ENCODE data around the gene ZNF548.
A peak's percentile ranks its signal among the peaks of the same experiment; 100 is the strongest.
"Not testable (repeated sequence)": the region's sequence is repeated elsewhere in the genome, so short reads cannot be mapped to it uniquely, and the experiment has no call there.

The ZNF548 gene

DNA sequence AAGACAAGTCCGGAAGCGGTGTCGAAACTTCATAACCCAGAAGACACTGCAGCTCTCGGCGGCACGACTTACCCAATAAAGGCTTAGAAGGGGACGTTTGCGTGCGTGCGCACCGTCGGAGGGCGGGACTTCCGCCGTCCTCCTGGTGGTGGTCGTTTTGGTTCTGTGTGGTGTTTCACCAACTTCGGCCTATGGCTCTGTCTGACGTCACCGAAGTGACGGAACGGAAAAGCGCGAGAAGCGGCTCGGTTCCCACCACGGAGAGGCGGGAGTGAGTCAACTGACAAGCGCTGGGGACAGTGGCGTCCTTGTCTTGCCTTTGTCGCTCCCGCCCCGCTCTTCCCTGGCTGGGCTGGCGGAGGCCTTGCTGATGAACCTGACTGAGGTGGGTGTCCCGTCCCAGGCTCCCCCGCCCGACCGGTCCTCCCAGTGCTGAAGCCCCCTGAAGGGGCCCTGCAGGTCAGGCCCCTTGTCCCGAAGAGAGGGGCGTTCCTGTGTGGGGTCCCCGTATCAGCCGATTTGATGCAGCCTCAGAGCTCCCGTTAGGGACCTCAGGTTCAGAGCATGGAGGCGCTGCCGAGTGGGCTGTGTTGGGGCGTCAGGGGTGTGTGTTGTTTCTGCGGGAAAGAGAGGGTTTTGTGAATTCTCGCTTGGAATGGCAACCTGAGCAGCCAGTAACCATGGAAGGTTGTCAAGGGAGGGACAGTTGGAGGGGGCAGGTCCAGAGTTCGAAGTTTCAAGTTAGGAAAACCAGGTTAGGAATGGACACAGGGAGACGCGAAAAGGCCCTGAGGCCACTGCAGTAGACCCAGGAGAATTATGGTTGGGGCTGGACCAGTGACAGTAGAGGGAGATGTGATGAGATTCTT, at the start of gene ZNF548:
Gene ZNF548 (plus strand): TSS at position 125 of the 869 bp plus-strand sequence. CDS start 246 bp downstream, at position 371.
- DNase-seq = peak; percentile 99

DNA sequence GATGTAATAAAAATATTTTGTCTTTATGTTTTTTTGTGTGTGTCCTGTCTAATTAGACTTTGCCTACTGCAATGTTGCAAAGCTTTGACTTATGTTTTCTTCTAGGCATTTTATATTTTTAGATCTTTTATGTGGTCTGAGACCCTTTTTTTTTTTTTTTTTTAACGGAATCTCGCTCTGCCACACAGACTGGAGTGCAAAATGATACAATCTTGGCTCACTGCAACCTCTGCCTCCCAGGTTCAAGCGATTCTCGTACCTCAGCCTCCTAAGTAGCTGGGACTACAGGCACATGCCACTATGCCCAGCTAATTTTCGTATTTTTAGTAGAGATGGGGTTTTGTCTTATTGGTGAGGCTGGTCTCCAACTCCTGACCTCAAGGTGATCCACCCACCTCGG, 47.1 kb upstream of the ZNF548 start:
- no peak for DNase-seq

DNA sequence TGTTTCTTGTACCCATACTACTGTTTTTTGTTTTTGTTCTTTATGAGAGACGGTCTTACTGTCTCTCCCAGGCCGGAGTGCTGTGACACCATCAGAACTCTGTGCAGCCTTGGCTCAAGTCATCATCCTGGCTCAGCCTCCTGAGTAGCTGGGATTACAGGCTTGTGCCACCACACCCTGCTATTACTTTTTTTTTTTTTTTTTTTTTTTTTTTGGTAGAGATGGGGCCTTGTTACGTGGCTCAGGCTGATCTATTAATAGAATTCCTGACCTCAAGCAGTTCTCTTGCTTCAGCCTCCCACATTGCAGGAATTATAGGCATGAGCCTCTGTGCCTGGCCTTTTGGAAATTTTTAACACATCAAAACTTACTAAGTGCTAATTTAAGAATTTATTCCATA, 41.5 kb upstream of the ZNF548 start:
- DNase-seq = no peak

DNA sequence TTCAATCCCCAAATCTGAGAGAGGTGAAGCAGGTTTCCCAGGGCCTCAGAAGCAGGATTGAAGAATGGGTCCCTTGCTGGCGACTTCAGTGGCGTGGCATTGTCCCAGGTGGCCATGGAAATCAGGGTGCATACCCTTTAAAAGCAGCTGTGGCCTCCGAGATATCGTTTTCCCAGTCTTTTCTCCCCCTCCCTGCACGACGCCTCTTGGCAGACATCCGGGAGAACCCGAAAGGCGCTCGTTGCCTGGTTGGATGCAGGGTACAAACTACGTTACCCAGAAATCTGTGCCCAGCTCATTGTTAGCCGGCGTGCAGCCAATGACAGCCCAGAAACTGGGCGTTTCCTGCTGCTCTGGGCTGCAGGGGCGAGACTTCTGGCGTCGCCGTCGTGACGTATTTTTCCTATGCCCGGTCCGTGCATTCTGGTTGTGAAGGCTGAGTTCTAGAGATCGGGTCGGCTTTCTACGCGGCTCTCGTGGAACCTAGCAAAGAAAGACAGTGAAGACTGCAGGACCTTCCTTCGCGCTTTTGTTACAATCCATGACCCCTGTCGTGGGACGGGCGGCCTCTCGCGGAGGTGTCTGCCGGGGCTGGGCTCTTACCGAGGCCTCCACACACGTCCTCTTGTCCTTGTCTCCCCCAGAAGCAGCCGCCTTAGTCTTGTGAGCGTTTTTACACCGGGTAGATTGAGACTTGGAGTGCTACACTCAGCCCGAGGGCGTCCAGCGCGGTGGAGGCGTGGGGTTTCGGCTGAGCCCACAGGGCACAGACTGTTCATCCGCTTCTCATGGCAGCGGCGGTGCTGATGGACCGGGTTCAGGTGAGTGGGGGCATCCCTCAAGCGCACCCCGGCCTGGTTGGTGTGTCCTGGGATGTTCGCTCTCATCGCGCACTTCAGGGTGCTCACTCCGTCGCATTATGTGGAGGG, 38.5 kb upstream of the ZNF548 start, which contains the start of gene ZNF304:
Gene ZNF304 (plus strand): TSS at position 395 of the 929 bp plus-strand sequence. CDS start 394 bp downstream, at position 789.
- peak; percentile 97 for DNase-seq

DNA sequence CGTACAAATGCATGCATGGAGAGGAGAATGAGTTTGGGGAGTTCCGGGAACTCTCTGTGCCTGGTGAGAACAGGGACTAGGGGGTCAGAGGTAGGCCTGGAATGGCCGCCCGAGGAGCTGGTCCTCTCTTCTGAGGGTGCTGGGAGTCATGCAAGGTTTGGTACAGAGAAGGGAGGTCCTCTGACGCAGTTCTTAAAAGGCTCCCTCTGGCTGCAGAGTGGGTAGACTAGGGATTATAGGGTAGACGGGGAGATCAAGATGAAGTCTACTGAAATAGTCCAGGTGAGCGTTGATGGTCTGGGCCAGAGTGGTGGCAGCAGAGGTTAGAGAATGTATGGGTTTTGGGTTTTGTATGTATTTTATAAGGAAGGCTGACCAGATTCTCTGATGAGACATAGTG, 37.8 kb upstream of the ZNF548 start:
- DNase-seq = no peak

DNA sequence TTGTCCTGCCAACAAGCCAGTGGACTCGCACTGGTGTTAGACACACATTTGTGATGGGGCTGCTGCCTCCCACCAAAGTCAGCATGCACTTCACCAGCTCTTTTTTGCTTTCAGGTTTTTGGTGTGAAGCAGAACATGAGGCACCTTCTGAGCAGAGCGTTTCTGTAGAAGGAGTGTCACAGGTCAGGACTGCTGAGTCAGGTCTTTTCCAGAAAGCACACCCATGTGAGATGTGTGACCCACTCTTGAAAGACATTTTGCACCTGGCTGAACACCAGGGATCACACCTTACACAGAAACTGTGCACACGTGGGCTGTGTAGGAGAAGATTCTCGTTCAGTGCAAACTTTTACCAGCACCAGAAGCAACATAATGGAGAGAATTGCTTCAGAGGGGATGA, 33.7 kb upstream of the ZNF548 start:
- DNase-seq = no peak

DNA sequence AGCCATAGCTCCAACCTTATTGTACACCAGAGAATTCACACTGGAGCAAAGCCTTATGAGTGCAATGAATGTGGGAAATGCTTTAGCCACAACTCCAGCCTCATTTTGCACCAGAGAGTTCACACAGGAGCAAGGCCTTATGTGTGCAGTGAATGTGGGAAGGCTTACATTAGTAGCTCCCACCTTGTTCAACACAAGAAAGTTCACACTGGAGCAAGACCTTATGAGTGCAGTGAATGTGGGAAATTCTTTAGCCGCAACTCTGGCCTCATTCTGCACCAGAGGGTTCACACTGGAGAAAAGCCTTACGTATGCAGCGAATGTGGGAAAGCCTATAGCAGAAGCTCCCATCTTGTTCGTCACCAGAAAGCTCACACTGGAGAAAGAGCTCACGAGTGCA, 32.2 kb upstream of the ZNF548 start:
- no peak for DNase-seq

DNA sequence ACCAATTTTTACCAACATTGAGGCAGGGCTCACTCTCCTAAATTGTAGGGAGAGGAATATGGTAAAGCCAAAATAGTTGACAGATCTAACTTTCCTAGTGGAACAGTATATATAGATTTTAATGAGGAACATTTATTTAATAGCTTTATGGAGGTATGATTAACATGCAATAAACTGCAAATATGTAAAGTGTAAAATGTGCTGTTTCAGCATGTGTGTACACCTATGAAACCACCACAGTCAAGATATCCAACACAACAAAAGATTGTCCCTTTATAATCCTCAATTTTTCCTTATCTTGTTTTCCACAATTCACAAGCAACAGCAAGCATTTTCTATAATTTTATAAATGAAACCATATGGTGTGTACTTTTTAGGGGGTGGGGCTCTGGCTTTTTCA, 30.4 kb upstream of the ZNF548 start:
- no peak for DNase-seq

DNA sequence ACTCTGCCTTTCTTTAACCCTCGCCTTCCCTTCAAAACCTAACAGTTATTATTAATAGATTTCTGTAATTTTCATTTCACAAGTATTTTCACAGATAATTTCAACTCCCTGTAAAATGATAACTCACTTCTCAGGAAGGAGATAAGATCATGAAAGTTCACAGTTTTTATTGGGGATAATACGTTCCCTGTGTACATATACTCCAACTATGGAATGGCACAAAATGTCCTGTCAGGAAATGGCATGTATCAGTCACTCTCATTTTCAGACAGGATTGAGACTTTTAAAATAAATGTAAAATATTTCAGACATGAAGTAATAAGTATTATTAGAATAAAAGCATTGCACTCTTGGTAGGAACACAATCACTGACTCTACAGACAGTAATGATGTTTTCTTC, 27.2 kb upstream of the ZNF548 start:
- DNase-seq = no peak

DNA sequence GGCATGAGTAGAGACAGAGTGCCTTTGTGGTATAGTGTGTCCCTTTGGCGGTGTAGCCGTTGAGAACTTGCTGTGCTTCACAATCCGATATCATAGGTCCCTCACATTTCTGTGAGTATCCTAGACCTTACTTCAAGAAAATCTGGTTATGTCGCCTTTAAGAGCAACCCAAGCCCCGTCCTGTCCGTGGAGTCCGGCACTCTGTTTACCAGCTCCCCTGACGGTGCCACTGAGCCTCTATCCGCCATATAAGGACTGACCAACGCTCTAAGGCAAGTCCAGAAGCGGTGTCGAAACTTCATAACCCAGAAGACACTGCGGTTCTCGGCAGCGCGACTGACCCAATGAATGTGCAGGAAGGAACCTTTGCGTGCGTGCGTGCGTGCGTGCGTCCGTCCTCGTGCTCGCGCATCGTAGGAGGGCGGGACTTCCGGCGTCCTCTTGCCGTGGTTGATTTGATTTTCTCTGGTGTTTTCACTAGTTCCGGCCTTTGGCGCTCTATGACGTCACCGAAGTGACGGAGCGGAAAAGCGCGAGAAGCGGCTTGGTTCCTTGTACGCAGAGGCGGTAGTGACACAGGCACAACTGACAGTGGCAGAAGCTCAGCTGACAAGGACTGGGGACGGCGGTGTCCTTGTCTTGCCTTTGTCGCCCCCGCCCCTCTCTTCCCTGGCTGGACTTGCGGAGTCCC, 26.5 kb upstream of the ZNF548 start, which contains the start of the genes TRAPPC2B and ZNF547:
Gene TRAPPC2B (plus strand): TSS at position 555 of the 691 bp plus-strand sequence. CDS start 1,283 bp downstream, outside the sequence.
Gene ZNF547 (plus strand): TSS at position 555 of the 691 bp plus-strand sequence. CDS start 5,005 bp downstream, outside the sequence.
- peak; percentile 100 for DNase-seq

DNA sequence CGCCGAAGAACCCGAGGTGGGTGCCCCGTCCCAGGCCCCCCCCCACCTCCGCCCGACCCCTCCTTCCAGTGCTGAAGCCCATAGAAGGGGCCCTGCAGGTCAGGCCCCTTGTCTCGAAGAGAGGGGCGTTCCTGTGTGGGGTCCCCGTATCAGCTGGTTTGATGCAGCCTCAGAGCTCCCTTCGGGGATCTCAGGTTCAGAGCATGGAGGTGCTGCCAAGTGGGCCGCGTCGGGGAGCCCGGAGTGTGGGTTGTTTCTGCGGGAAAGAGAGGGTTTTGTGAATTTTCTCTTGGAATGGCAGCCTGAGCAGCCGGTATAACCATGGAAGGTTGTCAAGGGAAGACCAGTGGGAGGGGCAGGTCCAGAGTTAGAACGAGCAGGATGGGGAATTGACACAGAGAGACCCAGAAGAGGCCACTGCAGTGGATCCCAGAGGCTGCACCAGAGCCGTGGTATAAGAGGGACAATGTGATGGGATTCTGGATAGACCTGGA, 25.9 kb upstream of the ZNF548 start:
- DNase-seq = no peak

DNA sequence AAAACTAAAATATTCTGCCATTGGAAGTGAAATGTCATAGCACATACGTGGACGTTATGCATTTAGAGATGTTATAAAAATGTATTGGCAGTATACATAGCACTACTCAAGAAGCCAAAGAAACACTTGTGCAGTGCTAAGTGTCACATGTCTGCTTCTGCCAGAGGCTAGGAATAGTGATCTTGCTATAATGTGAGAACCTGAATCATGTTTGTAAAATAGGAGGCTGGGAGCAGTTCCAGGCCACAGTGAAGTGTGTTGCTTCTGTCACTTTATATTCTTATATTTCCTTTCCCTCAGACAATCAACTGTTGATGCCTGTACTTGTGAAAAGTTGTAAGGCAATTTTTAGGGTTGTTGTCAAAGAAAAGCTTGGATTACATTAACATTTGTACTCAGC, 22.9 kb upstream of the ZNF548 start:
- DNase-seq = no peak

DNA sequence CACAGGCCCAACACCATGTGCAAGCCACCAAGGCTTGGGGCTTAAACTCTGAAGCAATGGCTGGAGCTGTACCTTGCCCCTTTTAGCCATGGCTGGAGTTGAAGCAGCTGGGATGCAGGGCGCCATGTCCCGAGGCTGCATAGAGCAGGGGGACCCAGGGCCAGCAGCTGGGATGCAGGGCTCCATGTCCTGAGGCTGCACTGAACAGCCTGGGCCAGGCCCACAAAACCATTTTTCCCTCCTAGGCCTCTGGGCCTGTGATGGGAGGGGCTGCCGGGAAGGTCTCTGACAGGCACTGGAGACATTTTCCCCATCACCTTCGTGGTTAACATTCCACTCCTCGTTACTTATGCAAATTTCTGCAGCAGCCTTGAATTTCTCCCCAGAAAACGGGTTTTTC, 15.5 kb upstream of the ZNF548 start:
- DNase-seq = no peak

DNA sequence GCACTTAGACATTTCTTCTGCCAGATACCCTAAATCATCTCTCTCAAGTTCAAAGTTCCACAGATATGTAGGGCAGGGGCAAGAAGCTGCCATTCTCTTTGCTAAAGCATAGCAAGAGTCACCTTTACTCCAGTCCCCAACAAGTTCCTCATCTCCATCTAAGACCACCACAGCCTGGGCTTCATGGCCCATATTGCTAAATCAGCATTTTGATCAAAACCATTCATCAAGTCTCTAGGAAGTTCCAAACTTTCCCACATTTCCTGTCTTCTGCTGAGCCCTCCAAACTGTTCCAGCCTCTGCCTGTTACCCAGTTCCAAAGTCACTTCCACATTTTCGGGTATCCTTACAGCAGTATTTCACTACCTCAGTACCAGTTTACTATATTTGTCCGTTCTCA, 15.0 kb upstream of the ZNF548 start:
- not testable (repeated sequence) for DNase-seq

DNA sequence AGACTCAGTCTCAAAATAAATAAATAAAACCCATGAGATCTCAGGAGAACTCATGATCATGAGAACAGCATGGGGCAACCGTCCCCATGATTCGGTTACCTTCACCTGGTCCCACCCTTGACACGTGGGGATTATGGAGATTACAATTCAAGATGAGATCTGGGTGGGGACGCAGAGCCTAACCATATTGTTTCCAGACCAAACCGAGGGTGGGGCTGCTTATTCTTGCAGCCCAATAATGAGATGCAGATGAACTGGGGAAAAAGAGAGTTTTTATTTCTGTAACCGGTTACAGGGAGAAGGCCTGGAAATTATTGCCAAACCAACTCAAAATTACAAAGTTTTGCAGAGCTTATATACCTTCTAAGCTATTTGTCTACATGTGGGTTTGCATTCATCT, 13.5 kb upstream of the ZNF548 start:
- DNase-seq = no peak

DNA sequence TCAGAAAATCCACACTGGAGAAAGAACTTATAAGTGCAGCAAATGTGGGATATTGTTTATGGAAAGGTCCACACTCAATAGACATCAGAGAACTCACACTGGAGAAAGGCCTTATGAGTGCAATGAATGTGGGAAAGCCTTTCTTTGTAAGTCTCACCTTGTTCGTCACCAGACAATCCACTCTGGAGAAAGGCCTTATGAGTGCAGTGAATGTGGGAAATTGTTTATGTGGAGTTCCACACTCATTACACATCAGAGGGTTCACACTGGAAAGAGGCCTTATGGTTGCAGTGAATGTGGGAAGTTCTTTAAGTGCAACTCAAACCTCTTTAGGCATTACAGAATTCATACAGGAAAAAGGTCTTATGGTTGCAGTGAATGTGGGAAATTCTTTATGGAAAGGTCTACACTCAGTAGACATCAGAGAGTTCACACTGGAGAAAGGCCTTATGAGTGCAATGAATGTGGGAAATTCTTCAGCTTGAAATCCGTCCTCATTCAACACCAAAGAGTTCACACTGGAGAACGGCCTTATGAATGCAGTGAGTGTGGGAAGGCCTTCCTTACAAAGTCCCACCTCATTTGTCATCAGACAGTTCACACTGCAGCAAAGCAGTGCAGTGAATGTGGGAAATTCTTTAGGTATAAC, 12.0 kb upstream of the ZNF548 start:
- DNase-seq = no peak

DNA sequence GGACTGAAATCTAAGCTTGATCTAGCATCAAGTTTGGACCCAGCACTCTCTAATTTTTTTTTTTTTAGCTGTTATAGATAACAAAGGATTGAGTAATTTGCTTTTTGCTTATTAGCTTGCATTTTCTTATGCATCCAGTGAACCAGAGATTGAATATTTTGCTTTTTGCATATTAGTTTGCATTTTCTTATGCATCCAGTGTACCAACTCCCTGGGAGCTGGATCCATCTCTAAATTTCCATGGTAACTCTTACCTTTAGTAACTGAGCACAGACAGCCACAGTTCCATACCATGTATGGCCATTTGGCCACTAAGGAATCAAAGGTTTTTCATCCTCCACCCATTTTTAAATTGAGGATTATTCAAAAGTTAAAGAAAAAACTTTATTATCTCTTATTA, 8.7 kb upstream of the ZNF548 start:
- no peak for DNase-seq

DNA sequence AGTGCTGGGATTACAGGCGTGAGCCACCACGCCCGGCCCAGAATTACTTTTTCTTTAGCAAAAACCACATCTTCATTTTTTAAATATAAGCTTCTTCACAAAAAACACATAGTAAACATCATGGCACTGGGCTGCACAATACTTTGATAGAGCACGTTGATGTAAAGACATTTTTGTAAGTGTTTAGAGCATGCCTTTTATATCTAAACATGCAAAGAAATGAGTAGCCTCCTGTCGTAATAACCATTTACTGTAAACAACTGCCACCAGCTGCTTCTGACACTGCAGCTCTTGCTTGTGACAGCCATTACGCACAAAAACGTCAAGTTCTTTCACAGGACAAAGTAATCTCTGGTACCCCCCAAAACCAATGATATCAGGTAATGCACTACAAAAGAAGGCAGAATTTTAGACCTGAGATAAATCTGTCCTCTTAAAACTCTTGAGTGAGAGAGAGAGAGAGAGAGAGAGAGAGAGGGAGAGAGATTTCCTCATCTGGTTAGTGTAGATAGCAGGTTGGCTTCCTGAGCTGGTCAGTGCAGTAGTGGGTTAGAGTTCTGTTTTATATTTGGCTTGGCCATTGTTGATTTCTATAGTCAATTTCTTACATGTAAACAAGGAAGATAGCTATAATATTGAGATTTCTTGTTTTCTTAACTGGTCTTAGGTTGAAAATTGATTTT, 6.7 kb upstream of the ZNF548 start:
- no peak for DNase-seq

DNA sequence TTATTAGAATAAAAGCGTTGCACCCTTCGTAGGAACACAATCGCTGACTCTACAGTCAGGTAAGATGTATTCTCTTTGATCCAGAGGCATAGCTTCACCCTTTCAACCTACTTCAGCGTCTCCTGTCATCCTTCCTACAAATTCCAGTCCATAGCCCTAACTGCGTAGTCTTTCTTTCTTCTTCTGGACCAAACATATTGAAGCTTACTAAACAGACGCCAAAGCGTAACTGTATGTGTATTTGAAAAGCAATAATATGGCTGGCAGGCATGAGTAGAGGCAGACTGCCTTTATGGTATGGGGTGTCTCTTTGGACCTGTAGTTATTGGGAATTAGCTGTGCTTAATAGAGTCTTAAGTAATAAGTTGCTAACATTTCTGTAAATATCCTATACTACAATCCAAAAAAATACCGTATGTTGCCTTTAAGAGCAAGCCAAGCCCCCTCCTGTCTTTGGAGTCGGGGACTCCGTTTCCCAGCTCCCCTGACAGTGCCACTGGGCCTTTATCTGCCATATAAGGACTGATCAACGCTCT, 392 bp upstream of the ZNF548 start:
- DNase-seq = no peak

DNA sequence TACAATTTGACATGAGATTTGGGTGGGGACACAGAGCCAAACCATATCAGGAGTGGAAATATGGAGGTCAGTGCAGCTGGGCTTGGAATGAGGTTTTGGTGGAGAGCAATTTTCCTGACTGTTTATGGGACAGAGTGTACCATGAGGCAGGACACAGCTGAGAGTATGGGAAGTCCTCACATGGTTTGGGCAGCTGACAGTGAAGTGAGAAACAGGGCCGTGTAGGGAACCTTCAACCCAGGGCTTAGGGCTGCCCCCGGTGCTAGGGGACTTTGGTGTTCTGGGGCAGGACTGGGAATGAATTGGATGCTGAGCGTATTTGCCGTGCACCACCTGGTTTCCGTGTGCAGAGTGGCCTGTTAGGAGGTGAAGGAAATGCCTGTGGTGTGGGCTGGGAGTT, 6.1 kb downstream of the ZNF548 start:
- DNase-seq = no peak

DNA sequence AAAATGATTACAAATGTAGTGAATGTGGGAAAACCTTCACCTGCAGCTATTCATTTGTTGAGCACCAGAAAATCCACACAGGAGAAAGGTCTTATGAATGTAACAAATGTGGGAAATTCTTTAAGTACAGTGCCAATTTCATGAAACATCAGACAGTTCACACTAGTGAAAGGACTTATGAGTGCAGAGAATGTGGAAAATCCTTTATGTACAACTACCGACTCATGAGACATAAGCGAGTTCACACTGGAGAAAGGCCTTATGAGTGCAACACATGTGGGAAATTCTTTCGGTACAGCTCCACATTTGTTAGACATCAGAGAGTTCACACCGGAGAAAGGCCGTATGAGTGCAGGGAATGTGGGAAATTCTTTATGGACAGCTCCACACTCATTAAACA, 9.2 kb downstream of the ZNF548 start:
- no peak for DNase-seq

Data from fibroblast of skin of right quadriceps (primary cell).